IPS-NIHi11 (cell line): ENCODE results near the gene PLET1.

Source experiments
- DNase-seq: peaks from one replicate; pipeline ENCODE4 v3.0.0; 2012; ENCODE audit warnings: mixed read lengths, low spot score

PLET1 gene

DNA sequence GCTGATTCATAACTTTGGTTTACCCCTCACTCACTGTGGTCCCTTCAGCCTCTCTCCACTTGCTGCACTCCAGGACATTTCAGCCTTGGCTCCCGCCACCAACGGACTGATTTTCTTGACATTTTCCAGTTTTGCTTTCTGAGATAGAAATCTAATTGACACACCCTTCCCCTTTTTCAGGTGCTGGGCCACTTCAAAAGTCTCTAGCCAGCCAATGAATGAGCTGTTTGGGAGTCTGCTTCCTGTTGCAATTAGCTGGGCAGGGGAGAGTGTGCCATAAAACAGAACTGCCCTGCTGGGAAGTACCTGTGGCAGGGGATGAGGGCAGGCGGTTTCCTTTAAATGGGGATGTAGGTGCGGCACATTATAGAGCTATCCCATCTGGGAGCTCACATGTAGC is 21.1 kb upstream of the PLET1 start:
- no peak for DNase-seq

- peak; percentile 79 for DNase-seq
Measured at GRCh38 chr11:112280268-112281126, 19.8 kb upstream of the PLET1 start.

DNA sequence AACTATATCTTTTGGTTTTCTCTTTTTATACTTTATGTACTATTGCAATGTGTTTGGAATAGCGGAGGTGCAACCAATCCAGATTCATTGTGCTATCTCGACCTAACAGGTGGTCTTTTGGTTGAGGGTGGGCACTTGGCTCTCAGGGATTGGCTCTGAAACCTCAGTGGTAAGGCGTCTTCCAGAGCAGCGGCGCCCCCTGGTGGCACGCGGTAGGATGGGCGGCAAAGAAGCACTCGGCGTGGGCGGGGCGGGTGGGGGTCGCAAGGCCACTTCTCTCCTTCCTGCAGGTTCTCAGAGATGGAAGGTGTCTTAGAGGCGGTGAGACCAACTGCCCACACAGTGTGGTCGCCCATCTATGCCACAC is 19.2 kb upstream of the PLET1 start:
- DNase-seq, result peak; percentile 85

- DNase-seq, result no peak
Measured at GRCh38 chr11:112278803-112279202, 18.1 kb upstream of the PLET1 start.

DNA sequence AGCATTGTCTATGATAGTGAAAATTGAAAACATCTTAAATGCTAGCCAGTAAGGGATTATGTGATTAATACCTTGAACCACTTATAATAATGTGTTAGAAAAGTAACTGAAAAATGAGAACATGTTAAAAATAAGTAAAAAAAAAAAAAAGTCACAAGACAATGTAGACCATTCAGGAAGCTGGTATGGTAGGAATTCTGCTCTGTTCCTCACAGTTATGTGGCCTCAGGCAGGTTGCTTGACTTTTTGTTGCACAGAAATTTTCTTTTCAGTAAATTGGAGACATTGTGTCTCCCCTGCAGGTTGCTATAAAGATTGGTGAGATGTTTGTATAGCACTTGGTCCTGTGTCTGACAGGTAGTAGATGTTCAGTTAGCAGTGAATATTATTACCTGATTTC is 17.3 kb upstream of the PLET1 start:
- no peak for DNase-seq

DNA sequence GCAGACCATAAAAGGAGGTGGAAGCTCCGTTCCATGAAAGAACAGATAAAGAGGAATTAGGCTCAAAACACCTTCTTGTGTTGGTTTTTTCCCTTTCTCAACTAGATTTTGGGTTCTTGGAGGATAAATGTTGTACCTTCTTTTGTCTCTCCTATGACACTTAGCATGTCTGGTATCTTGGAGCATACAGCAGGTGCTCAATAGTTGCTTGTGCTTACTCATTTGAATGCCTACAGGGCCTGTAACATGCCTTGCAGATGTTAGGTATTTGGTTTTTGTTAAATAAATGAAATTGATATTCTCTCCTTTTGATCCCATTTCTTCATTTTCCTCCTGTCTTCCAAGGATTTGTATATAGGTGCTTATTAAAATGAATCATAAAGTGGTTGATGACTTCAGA is 16.4 kb upstream of the PLET1 start:
- DNase-seq, result no peak

GRCh38 chr11:112274007-112274783 is 13.5 kb upstream of the PLET1 start:
- no peak for DNase-seq

- no peak for DNase-seq
Measured at GRCh38 chr11:112273066-112273465, 12.4 kb upstream of the PLET1 start.

- DNase-seq, result no peak
Measured at GRCh38 chr11:112271242-112271641, 10.6 kb upstream of the PLET1 start.

- DNase-seq, result peak; percentile 23
Measured at GRCh38 chr11:112270551-112271180, 10.0 kb upstream of the PLET1 start.

GRCh38 chr11:112269139-112269538 is 8.5 kb upstream of the PLET1 start:
- no peak for DNase-seq

- DNase-seq, result no peak
Measured at GRCh38 chr11:112268406-112268805, 7.7 kb upstream of the PLET1 start.

DNA sequence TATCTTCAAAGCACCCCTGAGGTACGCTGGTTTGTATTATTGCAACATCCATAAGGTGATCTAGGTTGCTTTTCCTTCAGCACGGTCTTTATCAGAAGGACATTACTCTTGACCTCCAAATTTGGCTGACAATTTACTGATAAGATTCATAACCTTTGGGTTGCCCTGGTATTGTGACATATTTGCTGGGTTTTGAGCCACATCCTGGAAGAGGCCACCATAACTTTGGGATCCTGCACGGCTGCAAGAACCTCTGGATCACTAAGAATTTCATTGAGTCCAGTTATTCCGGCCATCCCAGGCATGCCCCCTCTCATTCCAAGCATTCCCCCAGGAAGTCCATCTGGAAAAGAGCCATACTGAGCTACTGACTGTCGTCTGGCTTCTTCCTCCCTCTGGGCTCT is 6.5 kb upstream of the PLET1 start:
- no peak for DNase-seq

DNA sequence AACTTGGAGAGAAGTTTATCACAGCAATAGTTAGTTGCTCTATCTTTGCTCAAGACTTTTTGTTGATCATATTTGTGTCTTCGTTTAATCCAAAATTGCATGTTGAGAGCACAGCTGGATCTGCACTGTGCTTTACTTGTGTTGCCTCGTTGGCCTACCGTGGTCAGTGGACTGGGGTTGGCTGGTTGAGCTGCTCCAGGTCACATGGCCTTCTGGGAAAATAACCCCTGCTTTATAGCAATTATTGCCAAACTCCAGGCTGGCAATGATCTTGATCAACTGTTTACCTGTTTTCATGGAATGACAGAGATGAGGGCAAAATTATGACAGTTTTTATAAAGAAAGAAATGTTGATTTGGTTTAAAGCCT is 5.7 kb upstream of the PLET1 start:
- DNase-seq, result no peak

DNA sequence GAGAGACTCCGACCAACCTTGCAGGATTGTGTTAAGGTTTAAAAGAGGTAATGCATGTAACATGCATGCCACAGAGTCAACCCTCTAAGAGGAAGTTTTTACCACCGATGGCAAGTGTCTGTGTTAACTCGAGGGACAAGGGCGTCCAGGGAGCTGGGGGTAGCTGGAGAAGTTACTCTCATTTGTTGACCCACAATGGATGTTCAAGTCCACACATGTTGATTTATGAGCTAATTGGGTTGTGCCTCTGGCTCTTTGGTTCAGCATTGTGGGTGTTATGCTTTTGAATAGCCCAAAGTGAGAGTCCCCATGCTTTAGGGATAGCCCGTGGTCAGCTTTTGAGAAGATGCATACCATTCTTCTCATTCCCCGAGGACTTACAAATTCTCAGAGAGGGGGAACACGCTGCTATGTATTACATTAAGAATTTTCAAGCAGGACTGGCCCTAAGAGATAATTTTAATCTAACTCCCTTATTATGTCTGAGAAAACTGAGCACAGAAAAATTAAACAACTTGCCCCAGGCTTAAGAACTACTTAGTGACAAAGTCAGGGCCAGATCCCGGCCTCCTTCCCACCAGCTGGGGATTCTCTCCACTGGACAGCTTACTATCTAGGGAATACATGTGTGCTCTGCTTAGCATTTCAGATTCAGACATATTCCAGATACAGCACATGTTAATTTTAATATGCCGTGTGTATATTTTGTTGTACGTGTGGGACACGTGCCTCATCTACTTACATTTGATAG is 5.2 kb upstream of the PLET1 start:
- DNase-seq, result no peak

DNA sequence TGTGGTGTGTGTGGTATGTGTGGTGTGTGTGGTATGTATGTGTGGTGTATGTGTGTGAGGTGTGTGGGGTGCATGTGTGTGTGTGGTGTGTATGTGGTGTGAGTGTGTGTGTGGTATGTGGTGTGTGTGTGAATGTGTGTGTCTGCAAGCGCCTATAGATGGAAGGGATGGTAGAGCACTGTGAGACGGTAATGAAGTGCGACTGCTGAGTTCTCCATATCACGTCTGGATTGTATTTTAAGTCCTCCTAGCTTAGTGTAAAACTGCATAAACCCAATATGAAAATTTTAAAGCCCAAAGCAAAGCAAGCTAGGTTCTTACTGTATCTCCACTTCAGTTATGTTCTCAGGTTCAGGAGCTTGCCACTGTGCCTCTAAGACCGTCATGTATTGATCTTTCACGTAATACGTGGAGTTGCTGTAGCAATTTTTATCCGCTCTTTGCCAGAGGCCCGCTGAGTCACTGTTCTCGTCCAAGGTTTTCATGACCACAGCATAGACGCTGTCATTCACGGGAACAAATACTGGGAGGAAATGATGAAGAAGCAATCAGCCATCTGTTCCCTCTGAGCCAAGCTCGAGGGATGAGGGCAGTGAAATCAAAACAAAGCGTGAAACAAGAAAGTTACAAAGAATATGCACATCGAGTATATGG is 5.5 kb downstream of the PLET1 start:
- DNase-seq, result no peak

GRCh38 chr11:112253605-112254242 is 6.9 kb downstream of the PLET1 start:
- DNase-seq, result no peak

DNA sequence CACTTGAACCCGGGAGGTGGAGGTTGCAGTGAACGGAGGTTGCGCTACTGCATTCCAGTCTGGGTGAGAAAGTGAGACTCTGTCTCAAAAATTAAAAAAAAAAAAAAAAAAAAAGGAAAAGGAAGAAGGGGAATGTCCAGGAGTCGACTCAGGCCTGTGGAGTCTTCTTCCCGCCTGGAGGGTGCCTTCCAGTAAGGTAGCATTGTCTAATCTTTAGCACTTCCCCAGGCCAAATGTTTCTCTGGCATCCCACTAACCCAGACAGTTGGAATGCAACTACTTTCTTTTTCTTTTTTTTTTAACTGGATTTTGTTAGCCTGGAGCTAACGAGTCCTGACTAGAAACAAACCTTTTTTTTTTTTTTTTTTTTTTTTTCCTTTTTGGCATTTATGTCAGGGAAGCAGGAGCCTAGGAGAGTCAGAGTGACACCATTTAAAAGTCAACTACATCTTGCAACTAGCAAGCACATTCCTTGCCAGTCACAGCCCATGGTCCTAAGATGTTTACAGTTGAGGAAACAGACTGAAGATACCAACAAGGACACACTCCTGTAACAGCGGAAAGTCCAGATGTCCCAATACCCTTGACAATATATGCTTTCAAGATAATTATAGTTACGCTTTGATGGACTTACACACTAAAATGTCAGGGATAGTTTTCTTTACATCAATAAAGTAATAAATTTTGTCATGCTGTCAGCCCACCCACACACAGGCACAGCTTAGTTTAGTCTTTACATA is 10.6 kb downstream of the PLET1 start:
- DNase-seq, result no peak

GRCh38 chr11:112248201-112248600 is 12.5 kb downstream of the PLET1 start:
- DNase-seq, result no peak

GRCh38 chr11:112247201-112247600 is 13.5 kb downstream of the PLET1 start:
- DNase-seq, result no peak

- DNase-seq, result no peak
Measured at GRCh38 chr11:112241486-112241885, 19.2 kb downstream of the PLET1 start.
